Esophagus muscularis mucosa (tissue), 4 donors: ENCODE results near the gene ACTL7A. TPM values are rescaled to one million over a fixed set of nuclear protein-coding genes. Genes with fewer than 3 reads are reported as not detected.

Source experiments
- DNase-seq: peaks from one replicate; pipeline ENCODE4 v3.0.0-alpha.2; 2017; ENCODE audit errors: extremely low spot score
- H3K27ac ChIP-seq, 4 donors: fragments of 200-600 bp; sonication (generic); replicated peaks in 1 of 4; 1 replicate in 3 of 4; 2 replicates in 1 of 4; pipeline ENCODE4 v1.5.1; 2016 to 2019; ENCODE audit warnings: mild to moderate bottlenecking in 1 of 4
- H3K27me3 ChIP-seq, 4 donors: fragments of 200-600 bp; sonication (generic); one replicate each; pipeline versions ENCODE4 v1.5.1 to v1.6.0; 2016 to 2019
- H3K36me3 ChIP-seq, 4 donors: fragments of 200-600 bp; sonication (generic); one replicate each; pipeline ENCODE4 v1.5.1; 2016 to 2019
- H3K4me1 ChIP-seq, 4 donors: fragments of 200-600 bp; sonication (generic); one replicate each; pipeline ENCODE4 v1.5.1; 2016 to 2019
- H3K4me3 ChIP-seq, 4 donors: fragments of 200-600 bp; sonication (generic); 1 replicate in 2 of 4; 2 replicates in 2 of 4; pipeline ENCODE4 v1.5.1; 2016 to 2019; ENCODE audit warnings: mild to moderate bottlenecking in 4 of 4, moderate library complexity in 1 of 4
- H3K9me3 ChIP-seq, 4 donors: fragments of 200-600 bp; sonication (generic); 1 replicate in 3 of 4; 2 replicates in 1 of 4; pipeline ENCODE4 v1.5.1; 2016 to 2019
- EP300 ChIP-seq: sonication (generic); formaldehyde crosslinking; IDR thresholded peaks from one replicate; pipeline ENCODE4 v1.6.1; 2017; ENCODE audit warnings: antibody characterized with exemption
- POLR2A ChIP-seq: fragments of 450-650 bp; IDR thresholded peaks from one replicate; pipeline ENCODE4 v1.6.1; 2017; ENCODE audit warnings: antibody characterized with exemption, moderate library complexity, mild to moderate bottlenecking, low read depth
- POLR2AphosphoS5 ChIP-seq, 2 donors: sonication (generic); formaldehyde crosslinking; IDR thresholded peaks; one replicate each; pipeline ENCODE4 v1.6.1; 2017; ENCODE audit warnings: antibody characterized with exemption in 2 of 2
- WGBS: methylation state at CpG from one replicate; pipeline ENCODE4 v1.1.5; 2018; 5-methylcytosine and 5-hydroxymethylcytosine counted together
- intact Hi-C: fragments of 100-400 bp; cut with DNase I; formaldehyde crosslinking; loops from one replicate; pipeline ENCODE4 v1.15.1; 2023
- total RNA-seq, 4 donors: library from RNA; depleted of rRNA; stranded (reverse); fragments of >200 nt; gene quantifications; one replicate each; pipeline versions ENCODE4 v1.1.0 to v1.2.1, GENCODE V29; 2016
- TF ChIP-seq, protein P1 (sequence below), 3 experiments: fragments of 200-600 bp in 2 of 3; fragments of 450-650 bp in 1 of 3; sonication (generic) in 2 of 3; IDR thresholded peaks; one replicate each; pipeline ENCODE4 v1.5.1; 2017 to 2019; ENCODE audit warnings: antibody characterized with exemption in 3 of 3, mild to moderate bottlenecking in 2 of 3, moderate library complexity in 1 of 3

ACTL7A gene
- total RNA-seq, 4 donors from 2014 or later = not detected

DNA sequence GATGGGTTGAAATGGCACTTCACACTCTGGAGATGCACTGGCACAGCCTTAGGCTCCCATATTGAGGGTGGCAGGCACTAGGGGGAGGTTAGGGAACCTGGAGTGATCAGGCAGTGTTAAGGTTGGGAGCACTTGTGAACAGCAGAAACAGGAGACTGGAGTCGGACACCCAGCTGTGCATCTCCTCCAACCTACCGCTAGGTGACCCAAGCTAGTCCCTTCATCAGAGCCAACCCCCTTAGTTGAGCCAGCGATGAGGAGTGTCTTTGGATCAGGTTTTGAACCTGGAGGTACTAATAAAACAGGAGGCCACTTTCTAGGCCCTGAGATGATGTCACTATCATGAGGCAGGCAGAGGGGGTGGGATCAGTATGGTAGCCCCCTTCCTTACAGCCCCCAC lies 8.0 kb upstream of the ACTL7A start:
- TF ChIP-seq POLR2AphosphoS5 (IDR thresholded peaks at IDR 0.05) (no peak), EP300 (no peak), POLR2A (no peak)
- TF ChIP-seq, protein P1, sequence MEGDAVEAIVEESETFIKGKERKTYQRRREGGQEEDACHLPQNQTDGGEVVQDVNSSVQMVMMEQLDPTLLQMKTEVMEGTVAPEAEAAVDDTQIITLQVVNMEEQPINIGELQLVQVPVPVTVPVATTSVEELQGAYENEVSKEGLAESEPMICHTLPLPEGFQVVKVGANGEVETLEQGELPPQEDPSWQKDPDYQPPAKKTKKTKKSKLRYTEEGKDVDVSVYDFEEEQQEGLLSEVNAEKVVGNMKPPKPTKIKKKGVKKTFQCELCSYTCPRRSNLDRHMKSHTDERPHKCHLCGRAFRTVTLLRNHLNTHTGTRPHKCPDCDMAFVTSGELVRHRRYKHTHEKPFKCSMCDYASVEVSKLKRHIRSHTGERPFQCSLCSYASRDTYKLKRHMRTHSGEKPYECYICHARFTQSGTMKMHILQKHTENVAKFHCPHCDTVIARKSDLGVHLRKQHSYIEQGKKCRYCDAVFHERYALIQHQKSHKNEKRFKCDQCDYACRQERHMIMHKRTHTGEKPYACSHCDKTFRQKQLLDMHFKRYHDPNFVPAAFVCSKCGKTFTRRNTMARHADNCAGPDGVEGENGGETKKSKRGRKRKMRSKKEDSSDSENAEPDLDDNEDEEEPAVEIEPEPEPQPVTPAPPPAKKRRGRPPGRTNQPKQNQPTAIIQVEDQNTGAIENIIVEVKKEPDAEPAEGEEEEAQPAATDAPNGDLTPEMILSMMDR (IDR thresholded peaks at IDR 0.05) = no peak
- intact Hi-C loops = no loop called here

GRCh38 chr9:108854641-108855528 lies 7.2 kb upstream of the ACTL7A start:
- intact Hi-C loops = no loop called here
- Histone ChIP-seq H3K4me3 (no peak overlapping the region), H3K4me1 (no peaks in the 10 kb centered on the region), H3K36me3 (no peaks in the 10 kb centered on the region), H3K9me3 (no peaks in the 10 kb centered on the region), H3K27ac (no peak overlapping the region), H3K27me3 (peaks cover 0 to 4% (median 0%) of the 10 kb centered on the region in 4 donors)
- TF ChIP-seq EP300 (no peak), POLR2A (no peak), POLR2AphosphoS5 (IDR thresholded peaks at IDR 0.05) (no peak)
- TF ChIP-seq, protein P1 (IDR thresholded peaks at IDR 0.05) = no peak
- WGBS = 87% methylated on average over 49 of the region's 59 CpGs
- DNase-seq = no peak

More for the DNA sequence above, 8.0 kb upstream of the ACTL7A start:
- DNase-seq = no peak
- Histone ChIP-seq H3K27ac (no peak overlapping the region), H3K4me1 (no peaks in the 10 kb centered on the region), H3K36me3 (no peaks in the 10 kb centered on the region), H3K9me3 (no peaks in the 10 kb centered on the region), H3K4me3 (no peak overlapping the region), H3K27me3 (peaks cover 0 to 4% (median 0%) of the 10 kb centered on the region in 4 donors)
- 92% methylated on average over 2 of the region's 3 CpGs for WGBS

- DNase-seq = no peak
- TF ChIP-seq EP300 (no peak), POLR2AphosphoS5 (IDR thresholded peaks at IDR 0.05) (no peak), POLR2A (no peak)
- TF ChIP-seq, protein P1 (IDR thresholded peaks at IDR 0.05) = no peak
- H3K9me3 ChIP-seq = no peaks in the 10 kb centered on the region
- no peak overlapping the region for H3K27ac ChIP-seq
- H3K4me1 ChIP-seq = no peaks in the 10 kb centered on the region
- H3K4me3 ChIP-seq = no peak overlapping the region
- no peaks in the 10 kb centered on the region for H3K36me3 ChIP-seq
- WGBS = 92% methylated on average over 20 of the region's 25 CpGs
- H3K27me3 ChIP-seq = peaks cover 0 to 4% (median 0%) of the 10 kb centered on the region in 4 donors
- intact Hi-C loops = no loop called here
Measured at GRCh38 chr9:108855529-108855886, 6.6 kb upstream of the ACTL7A start.

GRCh38 chr9:108855888-108856287 lies 6.2 kb upstream of the ACTL7A start, which contains the start of gene ACTL7B:
Gene ACTL7B (minus strand): TSS chr9:108855986. CDS start chr9:108855930, 56 bp downstream.
- 93% methylated on average over 2 of the region's 7 CpGs for WGBS
- H3K27me3 ChIP-seq = peaks cover 0 to 4% (median 0%) of the 10 kb centered on the region in 4 donors
- H3K4me1 ChIP-seq = no peaks in the 10 kb centered on the region
- no peaks in the 10 kb centered on the region for H3K9me3 ChIP-seq
- TF ChIP-seq POLR2AphosphoS5 (IDR thresholded peaks at IDR 0.05) = no peak
- TF ChIP-seq, protein P1 (IDR thresholded peaks at IDR 0.05) = no peak
- intact Hi-C loops = no loop called here
- H3K36me3 ChIP-seq = no peaks in the 10 kb centered on the region
- no peak within 1 kb of the TSS for H3K4me3 ChIP-seq
- DNase-seq = no peak
- no peak within 1 kb of the TSS for H3K27ac ChIP-seq
